Adrenal gland (tissue), 12 donors: ENCODE measurements around the gene DOK7. TPM values are rescaled to one million over a fixed set of nuclear protein-coding genes. Genes with fewer than 3 reads are reported as not detected.

ENCODE experiments used
- DNase-seq, 7 donors: peaks; one replicate each; pipeline ENCODE4 v3.0.0-alpha.2; 2019 to 2020
- H3K27ac ChIP-seq, 5 donors: fragments of 200-600 bp; sonication (generic) in 4 of 5; 1 replicate in 3 of 5; 2 replicates in 2 of 5; pipeline versions ENCODE4 v1.5.1 to v1.8.0; 2016 to 2020; ENCODE audit warnings: mild to moderate bottlenecking in 1 of 5
- H3K27me3 ChIP-seq: fragments of 200-600 bp; 2 replicates; pipeline ENCODE4 v1.8.0; 2021
- H3K36me3 ChIP-seq, 2 donors: fragments of 200-600 bp; replicated peaks in 1 of 2; 1 replicate in 1 of 2; 2 replicates in 1 of 2; pipeline versions ENCODE4 v1.5.1 to v1.8.0; 2018 to 2022
- H3K4me1 ChIP-seq, 2 donors: fragments of 200-600 bp; replicated peaks in 1 of 2; 1 replicate in 1 of 2; 2 replicates in 1 of 2; pipeline versions ENCODE4 v1.5.1 to v1.8.0; 2018 to 2021
- H3K4me3 ChIP-seq, 4 donors: fragments of 200-600 bp; sonication (generic) in 3 of 4; one replicate each; pipeline ENCODE4 v1.5.1; 2016 to 2018
- H3K9me3 ChIP-seq, 3 donors: fragments of 200-600 bp; sonication (generic) in 1 of 3; replicated peaks in 1 of 3; 1 replicate in 2 of 3; 2 replicates in 1 of 3; pipeline versions ENCODE4 v1.5.1 to v1.8.0; 2016 to 2021
- POLR2A ChIP-seq, 2 donors: fragments of 450-650 bp; IDR thresholded peaks; one replicate each; pipeline ENCODE4 v1.6.1; 2017; ENCODE audit warnings: antibody characterized with exemption in 2 of 2, mild to moderate bottlenecking in 2 of 2, moderate library complexity in 1 of 2
- WGBS, 4 donors: extraction: QIAGEN DNeasy Blood & Tissue Kit in 2 of 4; methylation state at CpG; one replicate each; pipeline versions ENCODE4 v1.1.5 to v1.1.7; 2013 to 2017; 5-methylcytosine and 5-hydroxymethylcytosine counted together
- intact Hi-C, 2 donors: fragments of 100-400 bp; cut with DNase I; formaldehyde crosslinking; loops; one replicate each; pipeline versions ENCODE4 v1.14.1 to v1.15.0; 2022 to 2023
- polyA plus RNA-seq, 3 donors: library from polyadenylated mRNA; stranded (reverse); fragments of 200-250 nt in 2 of 3; fragments of 350-450 nt in 1 of 3; fragmentation: Illumina TruSeq in 1 of 3; extraction: RNeasy Lipid Tissue Mini Kit (QIAGEN cat#74804) in 1 of 3; gene quantifications; one replicate each; pipeline ENCODE4 v1.2.3, GENCODE V29; 2013 to 2014
- total RNA-seq, 9 donors: library from RNA; depleted of rRNA in 4 of 9; stranded (reverse); fragments of >200 nt in 4 of 9; fragments of 120-200 nt in 1 of 9; fragmentation: NEBNext Ultra II Directional in 1 of 9; extraction: Animal tissue kit (Norgen Biotek cat#: 25700) in 1 of 9; gene quantifications; one replicate each; pipeline versions ENCODE4 v1.1.0 to v1.2.4, GENCODE V29; 2013 to 2023
- TF ChIP-seq, protein P1 (sequence below), 6 experiments: fragments of 450-650 bp in 4 of 6; fragments of 200-600 bp in 2 of 6; sonication (generic) in 1 of 6; IDR thresholded peaks; 1 replicate in 5 of 6; 2 replicates in 1 of 6; pipeline versions ENCODE4 v1.5.1 to v1.8.0; 2016 to 2021; ENCODE audit warnings: antibody characterized with exemption in 6 of 6, mild to moderate bottlenecking in 2 of 6, moderate library complexity in 1 of 6
- donor health status: healthy with polysubstance abuse.
- donor health status: Bipolar disorder and iron deficiency.
- donor health status: DM: yes; HTN: yes; CAD: no.
- donor health status: DM: no; HTN: no; CAD: no.
- donor health status: DM: no; HTN: no; CAD: no.
- donor health status: DM: yes; HTN: yes; CAD: no.

Gene DOK7
- total and polyA plus RNA-seq, 12 donors: 0.18 to 4.2 (median 1.1) TPM; not detected in 1

DNA sequence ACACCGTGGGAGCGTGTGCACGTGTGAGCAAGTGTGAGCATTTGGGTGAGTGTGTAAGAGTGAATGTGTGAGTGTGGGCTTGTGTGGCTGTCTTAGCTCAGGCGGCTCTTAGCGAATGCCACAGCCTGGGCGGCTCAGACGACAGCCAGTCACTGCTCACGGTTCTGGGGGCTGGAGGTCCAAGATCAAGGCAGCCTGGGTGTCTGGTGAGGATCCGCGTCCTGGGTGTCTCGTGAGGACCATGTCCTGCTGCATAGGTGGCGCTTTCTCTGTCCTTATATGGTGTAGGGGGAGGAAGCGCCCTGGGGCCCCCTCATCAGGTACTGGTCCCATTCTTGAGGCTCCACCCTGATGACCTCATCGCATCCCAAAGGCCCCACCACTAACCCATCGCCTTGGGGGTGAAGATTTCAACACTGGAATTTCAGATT, 4.5 kb downstream of the DOK7 start:
- Histone ChIP-seq H3K9me3 (no peaks in the 10 kb centered on the region), H3K27ac (no peak overlapping the region), H3K27me3 (no peaks in the 10 kb centered on the region), H3K36me3 (no peaks in the 10 kb centered on the region), H3K4me1 (peaks cover 6 to 9% of the 10 kb centered on the region in 2 donors), H3K4me3 (no peak overlapping the region)
- WGBS, 4 donors: 82 to 91% (median 86%) methylated on average over 15 of the region's 15 CpGs
- no peak for DNase-seq
- intact Hi-C loops: no loop called here
- TF ChIP-seq, protein P1, sequence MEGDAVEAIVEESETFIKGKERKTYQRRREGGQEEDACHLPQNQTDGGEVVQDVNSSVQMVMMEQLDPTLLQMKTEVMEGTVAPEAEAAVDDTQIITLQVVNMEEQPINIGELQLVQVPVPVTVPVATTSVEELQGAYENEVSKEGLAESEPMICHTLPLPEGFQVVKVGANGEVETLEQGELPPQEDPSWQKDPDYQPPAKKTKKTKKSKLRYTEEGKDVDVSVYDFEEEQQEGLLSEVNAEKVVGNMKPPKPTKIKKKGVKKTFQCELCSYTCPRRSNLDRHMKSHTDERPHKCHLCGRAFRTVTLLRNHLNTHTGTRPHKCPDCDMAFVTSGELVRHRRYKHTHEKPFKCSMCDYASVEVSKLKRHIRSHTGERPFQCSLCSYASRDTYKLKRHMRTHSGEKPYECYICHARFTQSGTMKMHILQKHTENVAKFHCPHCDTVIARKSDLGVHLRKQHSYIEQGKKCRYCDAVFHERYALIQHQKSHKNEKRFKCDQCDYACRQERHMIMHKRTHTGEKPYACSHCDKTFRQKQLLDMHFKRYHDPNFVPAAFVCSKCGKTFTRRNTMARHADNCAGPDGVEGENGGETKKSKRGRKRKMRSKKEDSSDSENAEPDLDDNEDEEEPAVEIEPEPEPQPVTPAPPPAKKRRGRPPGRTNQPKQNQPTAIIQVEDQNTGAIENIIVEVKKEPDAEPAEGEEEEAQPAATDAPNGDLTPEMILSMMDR (IDR thresholded peaks at IDR 0.05): no peak
- no peak for TF ChIP-seq POLR2A (IDR thresholded peaks at IDR 0.05)

DNA sequence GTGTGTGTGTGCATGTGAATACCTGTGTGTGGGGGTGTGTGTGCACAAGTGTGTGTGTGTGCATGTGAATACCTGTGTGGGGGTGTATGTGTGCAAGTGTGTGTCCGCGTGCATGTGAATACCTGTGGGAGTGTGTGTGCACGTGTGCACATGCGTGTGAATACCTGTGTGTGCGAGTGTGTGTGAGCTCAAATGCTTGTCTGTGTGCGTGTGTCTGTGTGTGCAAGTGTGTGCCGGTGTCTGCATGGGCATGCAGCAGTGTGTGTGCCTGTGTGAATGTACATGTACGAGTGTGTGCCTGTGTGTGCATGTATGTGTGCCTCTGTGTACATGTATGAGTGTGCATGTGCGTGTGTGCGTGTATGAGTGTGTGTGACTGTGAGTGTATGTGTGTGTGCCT, 5.0 kb downstream of the DOK7 start:
- H3K4me1 ChIP-seq: peaks cover 5 to 6% of the 10 kb centered on the region in 2 donors
- H3K36me3 ChIP-seq: no peaks in the 10 kb centered on the region
- no peak for DNase-seq
- intact Hi-C loops: no loop called here
- 85 to 96% (median 92%) methylated on average over 10 of the region's 10 CpGs for WGBS, 4 donors
- no peaks in the 10 kb centered on the region for H3K9me3 ChIP-seq
- no peak overlapping the region for H3K4me3 ChIP-seq
- H3K27me3 ChIP-seq: no peaks in the 10 kb centered on the region
- TF ChIP-seq, protein P1 (IDR thresholded peaks at IDR 0.05): no peak
- no peak for TF ChIP-seq POLR2A (IDR thresholded peaks at IDR 0.05)
- H3K27ac ChIP-seq: no peak overlapping the region

DNA sequence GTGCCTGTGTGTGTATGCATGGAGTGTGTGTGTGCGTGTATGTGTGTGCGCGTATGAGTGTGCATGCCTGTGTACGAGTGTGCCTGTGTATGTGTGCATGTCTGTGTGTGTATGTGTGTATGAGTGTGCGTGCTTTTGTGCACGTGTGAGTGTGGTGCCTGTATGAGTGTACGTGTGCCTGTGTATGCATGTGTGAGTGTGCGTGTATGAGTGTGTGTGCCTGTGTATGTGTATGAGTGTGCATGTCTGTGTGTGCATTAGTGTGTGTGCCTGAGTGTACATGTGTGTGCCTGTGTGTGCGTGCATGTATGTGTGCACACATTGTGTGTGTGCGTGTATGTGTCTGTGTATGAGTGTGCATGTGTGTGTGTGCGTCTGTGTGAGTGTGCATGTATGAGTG, 5.7 kb downstream of the DOK7 start:
- no peak for DNase-seq

DNA sequence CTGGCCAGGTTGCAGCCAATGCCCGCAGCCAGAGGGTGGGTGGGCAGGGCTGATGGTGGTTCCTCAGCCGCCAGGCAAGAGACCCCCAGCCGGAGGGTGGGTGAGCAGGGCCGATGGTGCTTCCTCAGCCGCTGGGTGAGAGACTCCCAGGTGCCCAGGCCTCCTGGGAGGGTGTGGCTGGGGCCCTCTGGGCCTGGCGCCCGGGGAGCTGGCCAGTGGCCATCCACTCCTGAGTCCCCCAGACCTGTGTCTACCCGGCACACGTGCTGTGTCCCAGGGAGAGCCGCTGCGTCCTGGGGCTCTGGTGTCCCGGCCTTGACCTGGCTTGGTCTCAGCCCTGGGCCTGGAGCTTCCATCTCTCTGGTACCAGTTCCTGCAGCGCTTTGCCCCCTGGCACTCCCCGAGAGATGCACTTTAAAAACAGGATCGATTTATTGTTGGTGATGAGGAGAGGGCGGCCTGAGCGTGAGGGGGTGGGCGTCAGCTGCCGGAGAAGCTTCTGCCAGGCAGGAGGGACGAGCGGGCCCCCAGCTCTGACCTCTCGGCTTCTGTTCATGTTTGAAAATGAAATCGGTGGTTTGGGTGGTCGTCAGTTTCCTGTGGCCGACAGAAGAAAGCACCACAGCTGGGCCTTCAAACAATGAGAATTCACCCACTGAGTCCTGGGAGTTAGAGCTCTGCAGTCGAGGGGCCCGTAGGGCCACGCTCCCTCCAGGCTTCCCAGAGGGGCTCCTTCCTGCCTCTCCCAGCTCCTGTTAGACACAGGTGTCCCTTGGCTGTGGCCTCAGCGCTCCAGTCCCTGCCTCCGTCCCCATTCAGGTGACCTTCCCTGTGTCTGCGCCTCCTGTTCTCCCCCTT, 6.5 kb downstream of the DOK7 start:
- Histone ChIP-seq H3K4me3 (no peak overlapping the region), H3K27ac (no peak overlapping the region), H3K9me3 (no peaks in the 10 kb centered on the region), H3K27me3 (no peaks in the 10 kb centered on the region), H3K4me1 (no peaks in the 10 kb centered on the region), H3K36me3 (no peaks in the 10 kb centered on the region)
- no peak for TF ChIP-seq POLR2A (IDR thresholded peaks at IDR 0.05)
- TF ChIP-seq, protein P1 (IDR thresholded peaks at IDR 0.05): no peak
- 76 to 81% (median 78%) methylated on average over 18 to 31 of the region's 31 CpGs for WGBS, 4 donors
- intact Hi-C loops: no loop called here
- no peak for DNase-seq

More for the DNA sequence above, 5.7 kb downstream of the DOK7 start:
- no peak overlapping the region for H3K27ac ChIP-seq
- no peaks in the 10 kb centered on the region for H3K27me3 ChIP-seq
- no peaks in the 10 kb centered on the region for H3K9me3 ChIP-seq
- WGBS, 4 donors: 81 to 97% (median 91%) methylated on average over 7 to 11 of the region's 11 CpGs
- H3K36me3 ChIP-seq: no peaks in the 10 kb centered on the region
- peaks cover under 1 to 1% of the 10 kb centered on the region in 2 donors for H3K4me1 ChIP-seq
- H3K4me3 ChIP-seq: no peak overlapping the region
- TF ChIP-seq POLR2A (IDR thresholded peaks at IDR 0.05): no peak
- TF ChIP-seq, protein P1 (IDR thresholded peaks at IDR 0.05): no peak
- intact Hi-C loops: no loop called here
